ENCODE measurements around the gene FMNL2. TPM values are rescaled to one million over a fixed set of nuclear protein-coding genes. Genes with fewer than 3 reads are reported as not detected.

The FMNL2 gene
- total and polyA plus RNA-seq, 12 donors: 3.3 to 16.0 (median 4.5) TPM

DNA sequence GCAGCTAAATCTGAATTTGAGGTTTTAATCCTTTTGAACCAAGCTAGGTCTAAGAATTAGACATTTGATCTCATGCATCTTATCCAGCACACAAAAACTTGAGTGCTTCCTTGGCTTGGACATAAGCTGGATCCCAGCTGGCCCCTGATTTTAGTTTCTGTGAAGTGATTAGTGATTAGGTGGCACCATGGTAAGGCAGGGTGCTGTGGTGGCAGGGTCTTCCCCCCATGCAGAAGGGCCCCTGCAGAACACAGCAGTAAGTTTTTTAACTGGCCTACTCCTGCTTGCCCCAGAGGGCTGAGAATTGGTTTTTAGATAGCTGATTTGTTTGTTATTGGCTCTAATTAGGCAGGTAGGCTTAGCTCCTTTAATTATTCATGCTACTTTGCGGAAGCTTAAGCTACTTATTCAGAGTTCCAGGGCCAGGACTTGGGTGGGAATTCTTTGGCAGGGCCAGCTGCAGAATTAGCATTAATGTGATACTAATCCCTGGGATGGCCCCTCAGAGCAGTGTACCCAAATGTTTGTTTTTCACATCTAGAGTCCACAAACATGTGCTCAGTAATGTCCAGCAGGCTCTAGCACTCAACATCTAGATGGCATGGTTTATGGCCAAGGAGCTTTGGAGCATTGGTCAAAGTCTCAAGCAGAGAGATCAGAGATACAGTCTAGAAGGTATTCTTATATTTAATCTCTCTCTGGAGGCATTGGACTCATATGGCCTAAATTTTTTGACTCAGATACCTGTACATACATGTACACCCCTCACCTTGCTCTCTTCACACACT is 99.6 kb downstream of the FMNL2 start:
- WGBS, 2 donors: 96 to 100% methylated on average over 1 of the region's 1 CpG
- ATAC-seq: no peak
- DNase-seq: no peak
- Histone ChIP-seq H3K4me3 (no peak overlapping the region), H3K27ac (peak overlapping the region in 1 of 10 donors; percentile 13), H3K9me3 (no peaks in the 10 kb centered on the region), H3K27me3 (no peaks in the 10 kb centered on the region), H3K36me3 (no peaks in the 10 kb centered on the region), H3K4me1 (peaks cover 0 to 47% (median 24%) of the 10 kb centered on the region in 9 donors)
- intact Hi-C loops (cut with DNase I): no loop called here
- TF ChIP-seq, protein P1, sequence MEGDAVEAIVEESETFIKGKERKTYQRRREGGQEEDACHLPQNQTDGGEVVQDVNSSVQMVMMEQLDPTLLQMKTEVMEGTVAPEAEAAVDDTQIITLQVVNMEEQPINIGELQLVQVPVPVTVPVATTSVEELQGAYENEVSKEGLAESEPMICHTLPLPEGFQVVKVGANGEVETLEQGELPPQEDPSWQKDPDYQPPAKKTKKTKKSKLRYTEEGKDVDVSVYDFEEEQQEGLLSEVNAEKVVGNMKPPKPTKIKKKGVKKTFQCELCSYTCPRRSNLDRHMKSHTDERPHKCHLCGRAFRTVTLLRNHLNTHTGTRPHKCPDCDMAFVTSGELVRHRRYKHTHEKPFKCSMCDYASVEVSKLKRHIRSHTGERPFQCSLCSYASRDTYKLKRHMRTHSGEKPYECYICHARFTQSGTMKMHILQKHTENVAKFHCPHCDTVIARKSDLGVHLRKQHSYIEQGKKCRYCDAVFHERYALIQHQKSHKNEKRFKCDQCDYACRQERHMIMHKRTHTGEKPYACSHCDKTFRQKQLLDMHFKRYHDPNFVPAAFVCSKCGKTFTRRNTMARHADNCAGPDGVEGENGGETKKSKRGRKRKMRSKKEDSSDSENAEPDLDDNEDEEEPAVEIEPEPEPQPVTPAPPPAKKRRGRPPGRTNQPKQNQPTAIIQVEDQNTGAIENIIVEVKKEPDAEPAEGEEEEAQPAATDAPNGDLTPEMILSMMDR (IDR thresholded peaks at IDR 0.05): no peak

DNA sequence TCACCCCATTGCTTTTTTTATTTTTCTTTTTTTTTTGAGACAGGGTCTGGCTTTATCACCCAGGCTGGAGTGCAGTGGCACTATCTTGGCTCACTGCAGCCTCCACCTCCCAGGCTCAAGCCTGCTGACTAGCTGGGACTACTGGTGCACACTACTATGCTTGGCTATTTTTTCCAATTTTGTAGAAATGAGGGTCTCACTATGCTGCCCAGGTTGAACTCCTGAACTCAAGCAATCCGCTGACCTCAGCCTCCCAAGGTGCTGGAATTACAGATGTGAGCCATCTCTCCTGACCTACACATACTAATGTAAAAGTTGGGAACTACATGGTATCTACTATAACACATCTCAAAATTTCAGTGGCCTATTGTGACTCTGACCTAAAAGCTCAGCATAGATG is 101.2 kb downstream of the FMNL2 start:
- no peaks in the 10 kb centered on the region for H3K9me3 ChIP-seq
- DNase-seq (no peak), ATAC-seq (no peak)
- H3K27me3 ChIP-seq: no peaks in the 10 kb centered on the region
- no peak overlapping the region for H3K4me3 ChIP-seq
- H3K36me3 ChIP-seq: no peaks in the 10 kb centered on the region
- H3K4me1 ChIP-seq: peaks cover 0 to 39% (median 24%) of the 10 kb centered on the region in 9 donors
- 97% methylated on average over 1 of the region's 1 CpG for WGBS, 2 donors
- intact Hi-C loops (cut with DNase I): no loop called here
- H3K27ac ChIP-seq: no peak overlapping the region
- TF ChIP-seq, protein P1 (IDR thresholded peaks at IDR 0.05): no peak

DNA sequence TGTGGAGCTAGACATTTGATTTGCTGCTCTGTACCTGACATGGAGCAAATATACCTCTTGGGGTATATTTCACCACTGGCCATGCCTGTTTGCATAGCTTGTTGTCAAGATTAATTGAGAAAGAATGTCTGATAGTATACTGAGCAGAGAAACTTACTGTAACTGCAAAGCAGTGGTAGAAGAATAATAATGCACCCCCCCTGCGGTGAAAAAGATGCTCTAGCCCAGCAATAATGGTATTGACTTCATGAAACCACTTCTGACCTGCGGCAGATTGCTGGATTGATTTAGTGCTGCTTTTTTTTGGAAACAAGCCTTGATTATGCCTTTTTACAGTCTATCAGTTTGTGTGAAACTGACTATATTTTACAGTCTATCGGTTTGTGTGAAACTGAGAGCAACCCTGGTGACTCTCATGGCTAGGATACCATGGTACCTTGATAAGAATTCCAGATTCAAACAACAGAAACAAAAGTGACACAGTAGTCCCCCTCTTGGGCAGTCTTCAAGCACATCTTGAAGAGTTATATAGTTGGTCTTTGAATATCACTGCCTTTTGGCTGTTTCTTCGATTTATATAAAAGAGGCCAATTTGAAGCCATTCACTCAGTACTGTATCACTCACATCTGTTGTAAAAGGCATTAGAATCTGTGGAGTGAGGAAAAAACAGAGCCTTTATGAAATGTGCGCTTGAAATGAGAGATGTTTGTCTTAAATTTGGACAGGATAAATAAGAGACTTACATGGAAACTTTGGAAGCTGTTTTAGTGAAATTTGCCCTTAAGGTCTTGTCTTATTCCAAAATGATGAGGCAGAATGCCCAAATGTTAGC is 102.5 kb downstream of the FMNL2 start:
- no peak overlapping the region for H3K4me3 ChIP-seq
- ATAC-seq (no peak), DNase-seq (no peak)
- no peaks in the 10 kb centered on the region for H3K36me3 ChIP-seq
- H3K9me3 ChIP-seq: no peaks in the 10 kb centered on the region
- H3K27me3 ChIP-seq: no peaks in the 10 kb centered on the region
- TF ChIP-seq, protein P1 (IDR thresholded peaks at IDR 0.05): no peak
- H3K4me1 ChIP-seq: peaks cover 0 to 26% (median 12%) of the 10 kb centered on the region in 9 donors
- intact Hi-C loops (cut with DNase I): no loop called here
- H3K27ac ChIP-seq: no peak overlapping the region
- WGBS, 2 donors: 94 to 96% methylated on average over 5 of the region's 5 CpGs

DNA sequence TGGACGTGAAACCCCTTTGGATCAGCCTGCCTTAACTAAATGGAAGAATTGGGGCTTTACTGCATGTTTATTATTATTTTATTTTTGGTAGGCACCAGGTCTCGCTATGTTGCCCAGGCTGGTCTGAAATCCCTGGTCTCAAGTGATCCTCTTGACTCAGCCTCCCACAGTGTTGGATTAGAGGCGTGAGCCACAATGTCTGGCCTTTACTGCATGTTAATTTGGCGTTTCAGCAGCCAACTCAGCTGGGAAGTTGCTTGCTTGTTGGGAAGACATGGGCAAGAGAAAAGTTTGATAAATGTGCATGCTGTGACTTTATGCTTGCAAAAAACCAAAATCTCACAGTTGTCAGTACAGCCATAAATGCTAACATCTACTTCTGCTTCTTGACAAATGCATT is 105.1 kb downstream of the FMNL2 start:
- H3K4me1 ChIP-seq: peaks cover 0 to 23% (median 14%) of the 10 kb centered on the region in 9 donors
- WGBS, 2 donors: 91 to 92% methylated on average over 4 of the region's 4 CpGs

More for the DNA sequence above, 105.1 kb downstream of the FMNL2 start:
- H3K4me3 ChIP-seq: no peak overlapping the region
- TF ChIP-seq, protein P1 (IDR thresholded peaks at IDR 0.05): no peak
- no peaks in the 10 kb centered on the region for H3K9me3 ChIP-seq
- no peaks in the 10 kb centered on the region for H3K36me3 ChIP-seq
- H3K27ac ChIP-seq: no peak overlapping the region
- no peak for DNase-seq
- no peaks in the 10 kb centered on the region for H3K27me3 ChIP-seq
- intact Hi-C loops (cut with DNase I): no loop called here
- no peak for ATAC-seq
